H54 (cell line): ENCODE measurements around the gene CKS1B.

ENCODE experiments used
- DNase-seq: peaks from one replicate; pipeline ENCODE4 v3.0.0; 2011; ENCODE audit warnings: low spot score, mixed read lengths; ENCODE audit not compliant: insufficient read length
- FAIRE-seq: peaks from 3 replicates; lab custom pipeline; 2011; peaks lifted over from hg19 to GRCh38; lab: Jason Lieb, UNC
- POLR2A ChIP-seq: IDR thresholded peaks from 2 replicates; pipeline ENCODE4 v1.6.1; 2011; ENCODE audit warnings: low read depth, mild to moderate bottlenecking, low read length

The CKS1B gene

GRCh38 chr1:154941333-154942013, 33.0 kb upstream of the CKS1B start:
- no peak for DNase-seq
- TF ChIP-seq POLR2A, result no peak
- FAIRE-seq, result no peak

- DNase-seq (no peak), FAIRE-seq (no peak)
- TF ChIP-seq POLR2A, result no peak
Observed at GRCh38 chr1:154943649-154944400, 30.7 kb upstream of the CKS1B start.

GRCh38 chr1:154944401-154945159, 29.9 kb upstream of the CKS1B start:
- FAIRE-seq, result no peak
- DNase-seq, result no peak
- TF ChIP-seq POLR2A, result no peak

- TF ChIP-seq POLR2A, result no peak
- DNase-seq, result no peak
- FAIRE-seq, result no peak
Observed at GRCh38 chr1:154945160-154945961, 29.1 kb upstream of the CKS1B start.

GRCh38 chr1:154945962-154946850, 28.3 kb upstream of the CKS1B start:
- FAIRE-seq (no peak), DNase-seq (no peak)
- no peak for TF ChIP-seq POLR2A

- FAIRE-seq (no peak), DNase-seq (no peak)
- TF ChIP-seq POLR2A, result no peak
Observed at GRCh38 chr1:154948079-154948478, 26.4 kb upstream of the CKS1B start.

GRCh38 chr1:154951901-154952657, 22.4 kb upstream of the CKS1B start:
- DNase-seq, result no peak
- FAIRE-seq, result no peak
- no peak for TF ChIP-seq POLR2A

GRCh38 chr1:154952664-154953063, 21.8 kb upstream of the CKS1B start:
- TF ChIP-seq POLR2A, result no peak
- DNase-seq, result no peak
- no peak for FAIRE-seq

GRCh38 chr1:154953611-154954038, 20.9 kb upstream of the CKS1B start:
- FAIRE-seq, result no peak
- TF ChIP-seq POLR2A, result no peak

GRCh38 chr1:154954541-154954940, 19.9 kb upstream of the CKS1B start:
- no peak for DNase-seq
- no peak for FAIRE-seq
- TF ChIP-seq POLR2A, result no peak

More at GRCh38 chr1:154953611-154954038, 20.9 kb upstream of the CKS1B start:
- DNase-seq, result no peak

- FAIRE-seq (no peak), DNase-seq (no peak)
- no peak for TF ChIP-seq POLR2A
Observed at GRCh38 chr1:154955039-154955717, 19.3 kb upstream of the CKS1B start.
